Astrocyte of the spinal cord (primary cell): Measurements from ENCODE around the gene SPACA6.

Experiments
- DNase-seq: peaks from one replicate; pipeline ENCODE4 v3.0.0; 2011; ENCODE audit warnings: low read depth, low spot score
- H3K4me3 ChIP-seq: 2 replicates; pipeline ENCODE4 v1.5.1; 2011; ENCODE audit warnings: low read depth, mild to moderate bottlenecking, low read length, moderate library complexity
- in situ Hi-C: cut with HindIII; loops from 2 replicates; pipeline ENCODE4 v1.10.0; 2017; ENCODE audit warnings: low sequenced_read_pairs
- TF ChIP-seq, protein P1 (sequence below): IDR thresholded peaks from 2 replicates; pipeline ENCODE4 v1.5.1; 2012; ENCODE audit warnings: low read depth, mild to moderate bottlenecking, low read length, inconsistent platforms

The SPACA6 gene

DNA sequence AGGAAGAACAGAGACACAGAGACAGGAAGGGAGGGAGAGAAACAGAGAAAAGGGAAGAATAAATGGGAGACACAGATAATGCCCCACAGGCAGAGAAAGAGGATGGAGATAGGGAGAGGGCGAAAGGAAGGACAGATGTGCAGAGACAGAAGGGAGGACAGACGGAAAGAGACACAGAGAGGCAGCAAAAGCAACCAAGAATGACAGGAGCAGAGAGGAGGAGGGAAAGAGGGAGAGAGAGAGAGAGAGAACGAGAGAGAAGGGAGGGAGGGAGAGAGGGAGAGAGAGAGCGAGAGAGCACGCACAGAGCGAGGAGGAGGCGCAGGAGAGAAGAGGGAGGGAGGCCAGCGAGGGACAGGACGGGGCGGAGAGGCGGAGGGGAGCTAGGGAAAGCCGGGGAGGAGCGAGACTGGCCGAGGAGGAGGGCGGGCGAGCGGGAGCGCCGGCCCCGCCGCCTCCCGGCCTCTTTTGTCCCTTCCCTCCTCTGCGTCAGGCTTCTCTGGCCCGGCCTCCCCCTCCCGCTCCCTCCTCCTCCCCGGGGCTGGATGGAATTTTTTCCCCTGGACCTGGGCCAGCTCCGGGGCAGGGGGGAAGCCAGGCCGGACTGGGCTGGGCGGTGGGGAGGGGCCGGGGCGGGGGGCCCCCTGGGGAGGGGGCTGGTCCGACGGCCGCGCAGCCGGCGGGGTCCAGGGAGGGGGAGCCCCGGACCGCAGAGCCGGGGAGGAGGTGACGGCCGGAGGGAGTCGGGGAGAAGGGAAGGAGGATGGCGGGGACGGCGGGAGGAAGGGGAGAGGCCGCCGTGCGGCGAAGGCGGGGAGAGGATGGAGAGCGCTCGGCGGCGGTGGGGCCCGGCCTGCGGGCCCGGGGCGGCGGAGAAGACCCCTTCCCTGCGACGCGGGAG lies 4.2 kb upstream of the SPACA6 start:
- TF ChIP-seq, protein P1, sequence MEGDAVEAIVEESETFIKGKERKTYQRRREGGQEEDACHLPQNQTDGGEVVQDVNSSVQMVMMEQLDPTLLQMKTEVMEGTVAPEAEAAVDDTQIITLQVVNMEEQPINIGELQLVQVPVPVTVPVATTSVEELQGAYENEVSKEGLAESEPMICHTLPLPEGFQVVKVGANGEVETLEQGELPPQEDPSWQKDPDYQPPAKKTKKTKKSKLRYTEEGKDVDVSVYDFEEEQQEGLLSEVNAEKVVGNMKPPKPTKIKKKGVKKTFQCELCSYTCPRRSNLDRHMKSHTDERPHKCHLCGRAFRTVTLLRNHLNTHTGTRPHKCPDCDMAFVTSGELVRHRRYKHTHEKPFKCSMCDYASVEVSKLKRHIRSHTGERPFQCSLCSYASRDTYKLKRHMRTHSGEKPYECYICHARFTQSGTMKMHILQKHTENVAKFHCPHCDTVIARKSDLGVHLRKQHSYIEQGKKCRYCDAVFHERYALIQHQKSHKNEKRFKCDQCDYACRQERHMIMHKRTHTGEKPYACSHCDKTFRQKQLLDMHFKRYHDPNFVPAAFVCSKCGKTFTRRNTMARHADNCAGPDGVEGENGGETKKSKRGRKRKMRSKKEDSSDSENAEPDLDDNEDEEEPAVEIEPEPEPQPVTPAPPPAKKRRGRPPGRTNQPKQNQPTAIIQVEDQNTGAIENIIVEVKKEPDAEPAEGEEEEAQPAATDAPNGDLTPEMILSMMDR: no peak
- peak overlapping the region; percentile 84 for H3K4me3 ChIP-seq
- in situ Hi-C loops: no loop called here
- peak; percentile 98 for DNase-seq

DNA sequence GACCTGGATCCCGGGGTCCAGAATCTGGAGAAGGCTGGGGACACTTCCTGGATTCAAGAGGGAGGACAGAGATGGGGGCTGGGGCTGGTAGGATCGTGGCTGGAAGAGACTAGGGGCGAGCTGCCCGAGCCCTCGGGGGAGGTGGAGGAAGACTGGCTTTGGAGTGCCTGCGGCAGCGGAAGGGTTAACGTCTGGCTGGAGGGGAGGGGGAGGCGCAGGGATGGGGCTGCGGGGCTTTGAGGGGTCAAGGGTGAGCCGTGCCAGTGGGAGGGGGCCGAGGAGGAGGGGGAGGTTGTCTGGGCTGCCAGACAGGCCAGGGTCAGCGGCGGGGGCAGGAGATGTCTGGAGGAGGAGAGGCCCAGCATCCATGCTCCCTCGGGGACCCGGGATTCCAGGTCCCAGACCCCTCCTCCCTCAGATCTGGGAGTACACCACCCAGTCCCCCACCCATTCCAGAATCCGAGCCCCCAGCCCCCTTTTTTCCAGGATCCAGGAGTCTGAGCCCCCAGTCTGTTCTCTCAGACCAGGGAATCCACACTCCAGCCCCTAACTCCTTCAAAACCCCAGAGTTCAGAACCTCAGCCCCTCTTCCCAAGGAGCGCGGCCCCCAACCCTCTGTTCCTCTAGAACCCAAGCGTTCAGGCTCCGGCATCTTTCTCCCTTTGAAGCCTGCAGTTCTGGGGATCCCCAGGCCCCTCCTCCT lies 3.2 kb upstream of the SPACA6 start:
- in situ Hi-C loops: no loop called here
- TF ChIP-seq, protein P1: no peak
- peak overlapping the region; percentile 84 for H3K4me3 ChIP-seq
- peak; percentile 23 for DNase-seq

DNA sequence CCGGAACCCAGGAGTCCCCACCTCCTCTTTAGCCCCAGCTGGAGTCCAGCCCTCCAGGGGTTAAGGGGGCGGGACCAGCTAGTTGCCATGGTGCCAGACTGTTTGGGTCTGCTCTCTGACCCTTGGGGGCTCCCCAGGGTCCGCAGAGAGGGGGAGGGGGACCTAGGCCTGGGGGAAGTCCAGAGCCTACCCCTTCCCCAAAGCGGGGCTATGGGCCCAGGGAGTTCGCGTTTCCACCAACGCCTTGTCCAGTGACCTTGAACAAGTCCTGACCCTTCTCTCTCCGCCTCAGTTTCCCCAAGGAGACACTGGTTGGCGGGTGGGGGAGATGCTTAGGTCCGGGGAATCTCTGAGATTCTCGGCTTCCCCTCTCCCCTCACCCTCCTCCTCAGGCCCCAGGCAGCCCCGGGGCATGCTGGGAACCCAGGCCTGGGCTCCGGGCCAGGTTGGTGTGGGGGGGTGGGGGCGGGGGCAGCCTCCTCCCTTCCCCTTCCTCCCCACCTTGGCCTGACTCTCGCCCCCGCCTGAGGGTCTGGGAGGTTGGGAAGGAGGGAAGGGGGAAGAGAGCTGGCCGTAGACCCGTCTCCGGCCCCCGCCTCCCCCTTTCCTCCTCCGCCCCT lies 2.6 kb upstream of the SPACA6 start:
- TF ChIP-seq, protein P1: no peak
- in situ Hi-C loops: no loop called here
- DNase-seq: peak; percentile 83
- H3K4me3 ChIP-seq: peak overlapping the region; percentile 84

DNA sequence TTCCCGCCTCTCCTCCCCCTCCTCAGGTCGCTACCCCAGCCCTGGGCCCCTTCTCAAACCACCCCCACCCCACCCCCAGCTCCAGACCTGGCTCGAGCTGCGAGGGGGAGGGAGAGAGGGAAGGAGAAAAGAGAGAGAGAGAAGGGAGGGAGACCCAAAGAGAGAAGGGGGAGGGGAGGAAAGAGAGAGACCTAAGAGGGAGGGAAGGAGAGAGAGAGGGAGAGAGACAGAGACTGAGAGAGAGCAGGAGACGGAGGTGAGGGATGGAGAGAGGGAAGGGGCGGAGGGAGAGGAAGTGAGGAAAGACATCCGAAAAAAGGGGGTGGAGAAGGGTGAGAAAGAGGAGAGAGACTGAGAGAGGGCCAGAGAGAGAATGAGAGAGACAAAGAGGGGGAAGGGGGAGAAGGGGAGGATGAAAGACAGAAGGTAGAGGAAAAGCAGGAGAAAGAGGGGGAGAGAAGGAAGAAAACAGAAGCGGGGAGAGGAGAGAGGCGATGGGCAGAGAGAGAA lies 2.0 kb upstream of the SPACA6 start:
- peak; percentile 54 for DNase-seq
- TF ChIP-seq, protein P1: no peak
- in situ Hi-C loops: no loop called here
- H3K4me3 ChIP-seq: peak overlapping the region; percentile 84

DNA sequence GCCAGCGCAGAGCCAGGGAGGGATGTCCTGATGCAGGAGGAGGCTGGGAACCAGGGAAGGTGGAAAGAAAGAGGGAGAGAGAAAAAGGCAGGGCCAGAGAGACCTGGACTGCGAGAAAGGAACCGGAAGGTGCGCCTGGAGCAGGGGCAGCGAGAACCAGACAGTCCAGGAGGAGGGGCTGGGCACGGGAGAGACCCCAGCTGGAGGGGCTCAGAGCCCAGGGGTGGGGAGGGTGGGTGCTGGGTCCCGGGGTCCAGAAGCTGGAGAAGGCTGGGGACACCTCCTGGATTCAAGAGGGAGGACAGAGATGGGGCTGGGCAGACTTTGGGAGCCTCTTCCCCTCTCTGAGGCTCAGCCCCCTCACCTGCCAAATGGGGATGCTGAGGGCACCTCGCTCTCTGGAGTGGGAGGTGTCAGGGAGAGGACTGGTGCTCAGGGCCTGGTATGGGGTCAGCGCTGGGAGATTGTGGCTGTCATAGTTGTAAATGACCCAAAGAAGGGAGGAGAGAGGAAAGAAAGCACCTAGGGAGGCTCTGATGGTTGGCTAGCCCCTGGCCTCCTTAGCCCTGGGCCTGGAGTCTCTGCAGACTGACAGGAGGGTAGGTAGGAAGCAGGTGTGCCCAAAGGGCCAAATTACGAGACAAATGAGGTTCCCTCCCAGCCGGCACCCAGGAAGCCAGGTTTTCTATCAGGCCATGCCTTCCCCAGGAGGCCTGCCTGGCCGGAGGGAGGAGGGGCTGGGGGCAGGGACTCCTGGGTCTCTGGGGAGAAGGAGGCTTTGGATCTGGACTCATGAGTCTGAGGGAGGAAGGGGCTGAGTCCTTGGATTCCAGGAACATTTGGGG lies 1.3 kb upstream of the SPACA6 start:
- DNase-seq: no peak
- TF ChIP-seq, protein P1: no peak
- in situ Hi-C loops: no loop called here
- H3K4me3 ChIP-seq: peak overlapping the region; percentile 84
